HG02610 (cell line): ENCODE measurements around the gene TTLL11.

Experiments used
- ATAC-seq: cut with Tn5 transposase; IDR thresholded peaks from one replicate; pipeline ENCODE4 v1.9.1; 2021; ENCODE audit warnings: mild to moderate bottlenecking, moderate library complexity; ENCODE audit not compliant: unreplicated experiment

Gene TTLL11

DNA sequence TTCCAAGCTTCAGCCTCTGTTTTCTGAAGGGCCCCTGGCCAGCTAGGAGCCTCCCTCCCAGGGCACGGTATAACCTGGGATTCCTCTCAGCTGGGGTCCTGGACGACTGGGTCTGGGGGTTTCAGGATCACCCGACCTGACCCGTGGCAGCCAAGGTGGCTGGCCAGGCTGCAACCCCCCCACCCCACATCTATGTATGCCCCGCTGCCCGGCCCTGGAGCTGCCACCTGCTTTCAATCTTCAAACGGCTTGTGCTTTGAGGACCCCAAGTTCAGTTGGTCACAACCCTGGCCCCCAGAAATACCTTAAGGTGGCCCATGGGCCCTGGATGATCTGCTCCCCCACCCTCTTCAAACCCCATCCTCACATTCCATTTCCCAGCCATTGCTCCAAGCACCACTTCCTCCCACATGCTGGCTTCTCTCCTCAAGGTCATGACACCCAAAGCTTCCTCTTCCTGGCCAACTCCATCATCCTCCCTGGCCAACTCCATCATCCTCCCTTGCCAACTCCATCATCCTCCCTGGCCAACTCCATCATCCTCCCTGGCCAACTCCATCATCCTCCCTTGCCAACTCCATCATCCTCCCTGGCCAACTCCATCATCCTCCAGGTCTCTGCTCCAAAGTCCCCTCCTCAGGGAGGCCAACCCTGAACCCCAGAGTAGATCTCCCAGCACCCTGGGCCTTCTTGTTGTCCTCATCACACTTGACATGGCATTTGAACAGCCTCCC is 17.2 kb upstream of the TTLL11 start:
- ATAC-seq = no peak

DNA sequence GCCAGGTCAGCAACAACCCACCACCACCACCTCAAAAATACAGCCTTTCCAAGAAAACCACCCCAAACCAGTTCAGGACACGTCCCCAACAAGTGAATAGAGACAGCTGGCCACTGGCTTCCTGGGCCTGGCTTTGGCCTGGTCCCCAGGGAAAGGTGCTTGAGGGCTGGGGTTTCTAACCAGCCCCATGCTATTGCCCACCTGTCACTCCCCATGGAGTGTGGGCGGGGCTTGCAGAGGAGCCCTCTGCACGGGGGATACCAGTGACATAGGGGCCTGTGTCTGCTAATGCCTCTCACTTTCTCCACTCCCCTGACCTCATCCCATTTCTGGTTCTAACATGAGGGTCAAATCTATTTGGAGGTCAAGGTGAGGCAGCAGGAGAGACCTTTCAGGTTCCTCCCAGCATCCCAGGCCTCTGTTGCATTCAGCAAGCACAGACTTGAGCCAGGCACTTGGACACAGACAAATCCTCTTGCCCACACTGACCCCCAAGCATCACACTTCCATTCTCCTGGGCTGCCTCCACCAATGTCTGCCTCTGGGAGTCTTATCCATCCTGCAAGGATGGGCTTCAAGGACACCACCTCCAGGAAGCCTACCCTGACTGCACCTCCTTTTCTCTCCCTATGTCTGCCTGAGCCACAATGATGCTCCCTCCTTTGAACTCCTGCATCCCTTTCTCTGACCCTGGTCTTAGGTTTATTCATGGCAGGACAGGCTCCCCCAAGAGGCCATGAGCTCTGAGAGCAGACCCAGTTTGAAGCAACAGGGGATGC is 16.1 kb upstream of the TTLL11 start:
- no peak for ATAC-seq

DNA sequence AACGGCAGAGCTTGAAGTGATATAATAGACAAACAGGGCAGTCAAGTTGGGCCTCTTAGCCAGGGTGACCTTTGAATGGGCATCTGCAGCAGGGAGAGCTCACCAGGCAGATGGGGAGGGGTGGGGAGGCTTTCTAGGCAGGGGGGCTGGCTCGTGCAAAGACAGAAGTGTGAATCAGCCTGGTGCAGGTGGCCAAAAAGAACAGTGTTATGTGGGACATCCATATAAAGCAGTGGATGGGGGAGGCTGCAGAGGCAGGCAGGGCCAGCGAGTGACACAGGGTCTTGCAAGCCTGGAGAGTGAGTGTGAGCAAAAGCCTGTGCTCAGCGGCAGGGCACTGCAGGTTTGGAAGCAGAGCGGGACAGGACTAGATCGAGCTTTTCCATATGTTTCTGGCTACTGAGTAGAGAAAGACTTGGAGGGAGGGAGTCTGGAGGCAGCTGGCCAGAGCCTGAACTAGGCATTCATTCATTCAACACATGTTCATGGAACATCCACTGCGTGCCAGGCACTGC is 14.2 kb upstream of the TTLL11 start:
- ATAC-seq = no peak

DNA sequence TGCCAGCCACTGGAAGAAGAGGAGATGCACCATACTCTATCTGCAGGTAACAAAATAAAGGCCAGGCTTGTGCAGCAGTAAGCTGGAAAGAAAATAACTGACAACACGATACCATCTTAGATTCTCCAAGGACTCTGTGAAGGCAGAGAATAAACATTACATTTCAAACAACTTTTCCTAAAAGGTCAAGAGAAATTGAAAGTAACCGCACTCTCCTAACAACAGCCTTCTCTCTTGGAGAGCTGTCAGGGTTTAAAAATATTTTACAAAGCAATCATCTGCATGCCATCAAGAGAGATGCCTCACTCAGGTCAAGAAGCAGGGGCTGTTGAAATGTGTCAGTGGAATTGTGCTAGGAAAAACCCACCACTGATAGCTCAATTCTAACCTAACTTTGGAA is 13.5 kb upstream of the TTLL11 start:
- ATAC-seq = no peak

DNA sequence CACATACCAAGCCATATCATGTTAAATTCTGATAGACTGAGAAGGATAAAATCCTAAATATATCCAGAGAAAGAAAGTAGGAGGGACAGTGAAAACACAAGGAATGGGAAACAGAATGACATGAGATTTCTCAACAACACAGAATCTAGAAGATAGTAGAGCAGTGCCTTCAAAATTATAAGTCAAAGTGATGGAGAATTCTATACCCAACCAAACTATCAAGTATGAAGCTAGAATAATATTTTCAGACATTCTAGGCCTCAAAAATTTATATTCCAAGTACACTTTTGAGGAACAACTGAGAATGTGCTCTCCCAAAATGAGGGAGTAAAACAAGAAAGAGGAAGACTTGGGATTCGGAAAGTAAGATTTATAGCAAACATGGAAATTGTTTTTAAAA is 10.9 kb upstream of the TTLL11 start:
- ATAC-seq = no peak

DNA sequence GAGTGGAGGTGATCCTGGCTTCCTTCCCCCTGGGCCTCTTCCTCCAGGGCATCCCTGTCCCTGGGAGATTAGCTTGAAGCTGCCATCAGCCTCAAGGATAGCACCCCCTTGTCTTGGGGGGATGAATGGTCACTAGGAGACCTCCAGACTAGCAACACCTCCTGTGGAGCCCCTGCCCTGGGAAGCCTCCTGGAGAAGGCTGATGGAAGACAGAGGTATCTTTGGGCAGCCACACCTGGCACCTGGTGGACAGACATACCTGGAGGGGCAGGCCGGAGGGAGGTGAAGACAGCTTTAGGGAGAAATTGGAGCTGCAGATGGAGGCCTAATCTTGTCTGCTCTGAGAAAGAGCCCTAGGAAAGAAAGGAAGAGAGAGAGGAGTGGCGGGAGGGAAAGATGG is 9.0 kb upstream of the TTLL11 start:
- ATAC-seq = no peak

DNA sequence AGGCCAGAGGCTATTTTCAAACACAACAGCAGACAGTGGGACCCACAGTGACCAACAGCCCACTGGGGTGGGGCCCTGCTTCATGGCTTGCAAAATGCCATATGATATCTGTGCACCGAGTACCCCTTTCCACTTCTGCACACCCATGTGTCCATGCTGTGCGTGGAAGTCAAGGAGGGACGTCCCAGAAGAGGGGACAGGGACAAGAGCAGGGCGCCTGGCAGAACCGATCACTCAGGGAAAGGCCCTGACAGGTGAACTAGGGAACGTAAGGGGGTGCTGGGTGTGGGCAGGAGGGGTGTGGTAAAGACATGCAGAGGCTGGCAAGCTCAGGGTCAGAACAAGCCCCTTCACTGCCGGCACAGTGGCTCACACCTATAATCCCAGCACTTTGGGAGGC is 7.6 kb upstream of the TTLL11 start:
- no peak for ATAC-seq

DNA sequence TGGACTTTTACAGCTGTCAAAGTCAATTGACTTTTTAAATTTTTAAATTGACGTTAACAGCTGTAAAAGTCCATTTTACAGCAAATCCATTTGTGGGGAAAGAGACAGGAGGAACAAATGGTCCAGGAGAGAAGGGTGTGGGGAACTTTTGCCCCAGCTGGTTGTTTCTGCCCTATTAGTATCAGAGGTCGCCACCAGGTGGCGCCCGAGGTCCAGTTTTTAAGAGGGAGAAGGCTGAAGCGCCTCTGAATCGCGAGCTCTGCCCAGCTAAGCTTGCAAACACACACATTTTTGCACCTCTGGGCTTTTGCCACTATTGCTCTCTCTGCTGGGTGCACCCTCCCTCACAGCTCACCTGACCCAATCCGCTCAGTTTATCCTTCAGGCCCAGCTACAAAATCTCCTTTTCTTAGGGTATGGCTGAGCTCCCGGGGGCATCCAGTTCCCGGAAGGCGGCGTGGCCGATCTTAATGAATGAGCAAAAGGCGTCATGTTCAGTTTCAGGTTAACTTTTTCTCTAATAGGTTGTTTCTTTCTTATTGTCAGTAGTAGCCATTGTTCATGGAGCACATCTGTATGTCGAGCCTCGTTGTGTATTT is 6.3 kb upstream of the TTLL11 start:
- peak; percentile 57 for ATAC-seq

DNA sequence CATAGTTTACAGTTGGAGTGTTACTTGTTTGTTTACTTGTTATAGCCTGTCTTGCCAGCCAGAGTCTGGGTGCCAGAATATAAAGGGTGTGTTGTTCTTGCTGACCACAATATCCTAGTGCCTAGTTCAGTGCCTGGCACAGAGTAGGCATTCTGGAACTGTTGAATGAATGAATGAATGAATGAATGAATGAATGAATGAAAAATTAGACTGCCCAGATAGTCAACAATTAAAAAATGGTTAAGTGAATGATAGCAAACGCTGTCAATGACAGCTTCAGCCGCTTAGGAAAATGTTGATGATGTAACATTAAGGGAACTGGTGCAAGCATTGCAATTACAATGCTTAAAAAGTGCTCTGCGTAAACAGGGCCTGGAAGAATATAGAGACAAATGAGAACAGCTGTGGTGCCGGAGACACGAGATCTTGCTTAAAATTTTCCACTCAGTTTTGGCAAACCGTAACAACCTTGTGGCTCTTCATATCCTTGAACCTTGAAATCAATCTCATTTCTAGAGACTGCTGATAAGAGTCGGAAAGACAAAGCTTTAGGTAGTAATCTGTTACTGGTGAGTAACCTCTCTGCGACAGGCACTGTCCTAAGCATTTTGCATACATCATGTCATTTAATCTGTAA is 4.7 kb upstream of the TTLL11 start:
- ATAC-seq = no peak

DNA sequence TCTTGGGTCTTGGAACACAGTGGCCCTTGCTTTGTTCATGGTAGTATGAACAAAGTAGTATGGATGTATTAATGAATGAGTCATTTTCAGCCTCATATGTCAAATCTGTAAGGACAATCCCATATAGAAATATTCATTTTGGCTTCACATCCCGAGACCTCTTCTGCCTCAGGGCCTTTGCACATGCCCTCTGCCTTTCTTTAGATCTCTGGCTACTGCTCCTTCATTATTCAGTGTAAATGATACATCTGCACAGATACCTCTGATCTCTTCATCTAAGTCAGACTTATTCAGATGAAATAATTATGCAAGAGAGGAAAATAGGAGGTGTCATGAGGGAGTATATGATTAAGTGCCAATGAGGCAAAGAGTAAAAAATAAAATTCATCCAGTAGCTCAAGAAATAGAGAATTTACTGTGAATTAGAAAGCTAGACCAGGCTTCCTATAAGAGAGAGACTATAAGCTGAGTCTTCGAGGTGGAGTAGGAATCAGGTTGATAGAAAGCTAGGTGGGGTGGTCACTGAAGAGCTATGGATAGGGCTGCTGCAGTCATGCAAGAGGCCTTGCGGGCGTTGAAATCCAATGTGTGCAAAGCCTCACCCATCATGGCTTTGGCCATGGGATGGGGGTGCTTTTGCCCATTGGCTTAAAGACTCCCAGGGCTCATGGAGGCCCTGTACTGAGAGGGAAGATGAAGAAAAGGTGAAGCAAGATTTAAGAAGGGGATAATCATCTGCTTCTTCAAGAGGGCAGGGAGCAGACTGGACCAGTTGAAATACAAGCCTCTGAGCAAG is 3.7 kb upstream of the TTLL11 start:
- ATAC-seq = no peak

DNA sequence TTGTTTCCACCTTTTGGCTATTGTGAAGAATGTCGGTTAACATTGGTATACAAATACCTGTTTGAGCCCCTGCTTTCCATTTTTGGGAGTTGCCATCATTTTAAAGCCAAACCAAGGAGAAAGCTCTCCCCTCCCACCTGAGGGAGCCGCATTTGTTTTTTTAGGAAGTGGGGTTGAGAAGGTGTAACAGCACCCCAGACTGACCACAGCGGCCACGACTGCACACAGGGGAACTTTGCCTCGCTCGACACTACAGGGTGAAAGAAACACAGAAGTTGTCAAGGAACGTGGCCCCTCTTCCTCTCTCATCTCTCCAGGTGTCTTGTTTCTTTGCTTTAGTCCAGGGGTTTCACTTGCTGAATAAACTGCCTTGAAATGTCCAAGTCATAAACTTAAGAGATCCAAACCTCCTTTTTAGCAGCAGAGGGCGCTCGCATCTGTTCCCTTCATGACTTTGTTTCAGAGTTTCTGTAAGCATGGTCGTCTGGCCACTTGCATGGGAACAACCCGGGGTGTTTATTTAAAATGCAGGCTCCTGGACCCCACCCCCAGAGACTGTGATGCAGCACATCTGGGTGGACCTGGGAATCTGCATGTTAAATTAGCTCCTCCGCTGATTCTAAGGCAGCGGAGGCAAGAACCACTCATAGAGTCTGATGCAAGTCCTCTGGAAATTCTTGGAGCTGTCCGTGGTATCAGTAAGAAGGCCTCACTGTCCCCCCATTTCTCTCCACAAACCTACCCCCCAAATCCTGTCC is 2.1 kb upstream of the TTLL11 start:
- no peak for ATAC-seq

DNA sequence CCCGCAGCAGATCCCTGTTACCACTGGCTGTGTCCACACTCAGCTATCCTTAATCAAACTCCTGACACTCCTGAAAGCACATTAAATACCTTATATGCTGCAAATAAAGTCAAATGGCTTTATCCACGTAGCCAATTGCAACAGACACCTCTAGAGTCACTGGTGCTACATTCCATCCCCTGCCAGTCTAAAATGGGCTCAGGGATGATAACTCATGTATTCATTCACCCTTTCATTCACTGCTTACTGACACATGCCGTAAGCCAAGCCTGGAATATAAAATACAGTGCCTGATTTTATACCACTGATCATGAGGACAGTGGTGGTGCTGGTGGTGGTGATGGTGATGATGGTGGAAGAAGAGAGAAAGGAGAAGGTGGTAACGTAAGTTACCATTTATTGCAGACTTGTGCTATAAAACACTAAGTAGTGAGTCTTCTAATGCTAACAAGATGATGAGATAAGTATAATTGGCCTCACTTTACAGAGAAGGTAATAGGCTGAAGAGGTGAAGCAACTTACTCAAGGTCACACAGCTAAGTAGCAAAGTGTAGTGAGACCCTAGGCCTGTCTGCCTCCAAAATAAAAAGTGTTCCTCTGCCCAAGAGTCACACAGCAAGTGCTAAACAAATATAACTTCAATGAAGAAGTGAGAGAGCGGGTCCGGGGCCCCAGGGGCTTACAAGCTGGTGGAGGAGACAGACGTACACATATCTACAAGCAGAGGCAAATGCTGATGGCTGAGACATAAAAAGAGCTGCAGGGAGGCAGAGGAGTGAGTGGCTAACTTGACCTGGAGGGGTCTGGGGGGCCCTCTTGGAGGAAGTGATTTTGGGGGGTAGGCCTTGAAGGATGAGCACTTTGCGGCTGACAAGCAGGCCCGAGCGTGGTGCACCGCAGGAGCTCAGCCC is 1.2 kb downstream of the TTLL11 start:
- no peak for ATAC-seq

DNA sequence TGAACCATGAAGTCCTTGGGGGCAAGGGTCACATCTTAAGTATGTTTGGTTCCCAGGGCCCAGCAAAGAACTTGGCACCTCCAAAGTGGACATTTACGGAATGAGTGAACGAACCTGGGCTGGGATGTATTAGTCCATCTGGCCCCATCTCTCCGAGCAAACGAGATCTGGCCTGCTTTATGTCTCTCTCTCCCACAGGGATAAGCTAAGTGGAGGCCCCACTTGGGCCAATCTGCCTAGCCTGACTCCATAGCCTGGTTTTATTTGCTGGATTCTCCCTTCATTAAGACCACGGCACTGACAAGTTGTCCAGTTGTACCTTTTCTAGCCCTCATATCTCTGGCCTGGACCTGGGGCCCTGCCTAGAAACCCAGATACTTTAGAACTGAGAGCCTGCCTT is 2.1 kb downstream of the TTLL11 start:
- ATAC-seq = no peak

DNA sequence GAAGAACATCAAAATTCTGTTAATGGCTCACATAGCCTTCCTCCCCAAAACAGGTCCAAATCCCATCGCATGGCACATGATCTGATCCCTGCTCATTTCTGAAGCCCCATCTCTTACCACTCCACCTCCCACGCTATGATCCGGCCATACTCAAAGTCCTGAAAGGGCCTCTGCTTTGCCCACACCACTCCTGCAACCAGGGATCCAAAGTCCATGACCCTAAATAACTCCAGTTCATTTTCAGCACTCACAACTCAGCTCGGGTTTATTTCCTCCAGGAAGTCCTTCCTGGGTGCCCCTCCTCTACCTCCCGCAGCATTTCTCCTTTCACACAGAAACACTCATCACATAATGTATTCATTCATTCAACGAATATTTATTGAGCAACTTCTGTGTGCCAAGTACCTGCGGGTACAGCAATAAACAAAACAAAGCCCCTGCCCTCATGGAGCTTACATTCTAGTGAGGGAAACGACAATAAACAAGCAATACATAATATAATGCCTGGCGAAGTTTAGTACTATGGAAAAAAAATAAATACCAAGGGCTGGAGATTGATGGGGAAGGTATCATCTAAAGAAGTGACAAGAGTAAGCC is 2.7 kb downstream of the TTLL11 start:
- ATAC-seq = no peak

DNA sequence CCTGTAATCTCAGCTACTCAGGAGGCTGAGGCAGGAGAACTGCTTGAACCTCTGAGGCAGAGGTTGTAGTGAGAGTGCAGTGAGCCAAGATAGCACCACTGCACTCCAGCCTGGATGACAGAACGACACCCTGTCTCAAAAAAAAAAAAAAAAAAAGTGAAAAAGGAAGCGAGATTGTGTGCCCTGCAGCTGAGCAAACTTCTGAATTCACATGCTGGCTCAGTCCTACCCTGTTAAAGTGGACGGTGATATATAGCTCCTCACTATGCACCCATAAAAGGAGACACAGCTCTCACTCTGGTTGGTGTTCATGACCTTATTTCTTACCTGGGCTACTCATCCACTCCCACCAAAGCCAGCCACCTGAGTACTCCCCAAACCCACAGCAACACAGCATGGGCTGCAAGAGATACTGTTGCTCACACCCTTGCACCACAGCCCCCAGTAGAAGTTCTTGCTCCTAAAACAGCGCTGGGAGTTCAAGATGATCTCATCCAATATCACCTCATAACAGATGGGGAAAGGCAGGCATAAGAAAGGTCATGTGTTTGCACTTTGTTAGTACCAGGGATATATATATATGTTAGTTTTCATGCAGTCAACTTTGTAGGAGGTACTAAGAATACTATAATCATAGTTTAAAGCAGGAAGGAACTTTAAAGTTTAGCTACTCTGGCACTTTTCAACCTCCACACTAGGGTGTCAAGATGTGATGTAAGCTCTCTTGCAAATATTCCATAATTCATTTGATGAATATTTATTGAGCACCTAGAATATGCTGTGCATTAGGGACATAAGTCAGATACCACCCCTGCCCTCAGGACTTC is 4.0 kb downstream of the TTLL11 start:
- no peak for ATAC-seq

DNA sequence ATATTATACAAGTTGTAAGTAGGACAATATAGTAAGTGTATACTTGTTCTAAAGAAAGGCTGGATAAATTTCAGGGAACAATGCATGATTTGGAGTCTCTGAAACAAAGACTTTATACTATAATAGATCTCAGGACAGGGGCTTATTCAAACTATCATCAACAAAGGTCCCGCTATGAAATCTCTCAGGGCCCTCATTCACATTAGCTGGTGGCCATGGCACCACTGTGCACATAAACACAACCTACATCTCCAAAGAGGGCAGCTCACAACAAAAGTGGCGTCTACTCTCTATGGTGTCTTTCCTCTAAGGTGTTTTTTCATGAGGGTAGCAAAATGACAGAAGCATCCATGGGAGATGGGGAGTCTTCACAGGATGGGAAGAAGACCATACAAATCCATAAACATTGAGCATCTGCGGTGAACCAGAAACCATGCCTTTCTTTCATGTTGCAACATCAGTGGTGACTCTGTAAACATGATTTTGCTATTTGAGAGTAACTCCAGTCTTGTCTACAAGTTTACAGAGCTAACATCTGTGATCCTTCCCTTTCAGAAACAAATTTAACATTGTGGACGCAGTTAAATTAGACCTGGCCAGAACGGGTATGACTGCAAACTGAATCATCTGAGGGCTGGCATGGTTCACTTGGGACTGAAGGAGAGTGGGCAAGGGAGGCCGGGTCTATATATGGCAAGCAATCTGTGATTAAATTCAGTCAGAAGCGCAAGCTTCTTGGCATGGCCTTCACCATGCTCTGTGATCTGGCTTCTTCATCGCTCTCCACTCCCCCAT is 5.5 kb downstream of the TTLL11 start:
- no peak for ATAC-seq

DNA sequence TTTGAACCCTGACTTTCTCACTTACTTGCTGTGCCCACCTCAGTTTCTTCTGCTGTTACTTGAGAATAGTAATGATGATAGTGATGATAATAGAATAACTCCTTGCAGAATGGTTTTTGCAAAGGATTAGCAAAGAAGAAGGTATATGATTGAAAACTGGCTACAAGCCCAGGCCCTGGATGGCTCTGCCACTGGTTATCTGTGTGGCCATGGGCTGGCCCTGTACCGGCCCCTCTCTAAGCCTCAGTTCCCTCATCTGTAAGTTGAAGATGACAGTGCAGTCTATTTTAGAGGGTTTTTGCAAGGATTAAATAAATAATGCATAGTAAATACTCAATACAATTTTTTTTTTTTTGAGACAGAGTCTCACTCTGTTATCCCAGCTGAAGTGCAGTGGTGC is 6.2 kb downstream of the TTLL11 start:
- no peak for ATAC-seq
